Stimulated activated naive CD8-positive, alpha-beta T cell treated with anti-CD3 and anti-CD28 coated beads, Interleukin-15, Interleukin-2, amounts not matched to agents 100 ng/mL and 50 ng/mL, for 24 hours (primary cell): Measurements from ENCODE around the gene ARMH1.

Experiments used
- H3K27ac Mint-ChIP-seq: one replicate; pipeline ENCODE4 v1.8.0; 2021; ENCODE audit warnings: mild to moderate bottlenecking, mixed read lengths
- H3K27me3 Mint-ChIP-seq: one replicate; pipeline ENCODE4 v1.8.0; 2021; ENCODE audit warnings: mixed read lengths
- H3K36me3 Mint-ChIP-seq: one replicate; pipeline ENCODE4 v1.8.0; 2021; ENCODE audit warnings: low read depth, mixed read lengths
- H3K4me1 Mint-ChIP-seq: one replicate; pipeline ENCODE4 v1.8.0; 2021; ENCODE audit warnings: low read depth, mixed read lengths
- H3K4me3 Mint-ChIP-seq: one replicate; pipeline ENCODE4 v1.8.0; 2021; ENCODE audit warnings: mild to moderate bottlenecking, mixed read lengths
- H3K9me3 Mint-ChIP-seq: one replicate; pipeline ENCODE4 v1.8.0; 2021; ENCODE audit warnings: mixed read lengths

The ARMH1 gene

DNA sequence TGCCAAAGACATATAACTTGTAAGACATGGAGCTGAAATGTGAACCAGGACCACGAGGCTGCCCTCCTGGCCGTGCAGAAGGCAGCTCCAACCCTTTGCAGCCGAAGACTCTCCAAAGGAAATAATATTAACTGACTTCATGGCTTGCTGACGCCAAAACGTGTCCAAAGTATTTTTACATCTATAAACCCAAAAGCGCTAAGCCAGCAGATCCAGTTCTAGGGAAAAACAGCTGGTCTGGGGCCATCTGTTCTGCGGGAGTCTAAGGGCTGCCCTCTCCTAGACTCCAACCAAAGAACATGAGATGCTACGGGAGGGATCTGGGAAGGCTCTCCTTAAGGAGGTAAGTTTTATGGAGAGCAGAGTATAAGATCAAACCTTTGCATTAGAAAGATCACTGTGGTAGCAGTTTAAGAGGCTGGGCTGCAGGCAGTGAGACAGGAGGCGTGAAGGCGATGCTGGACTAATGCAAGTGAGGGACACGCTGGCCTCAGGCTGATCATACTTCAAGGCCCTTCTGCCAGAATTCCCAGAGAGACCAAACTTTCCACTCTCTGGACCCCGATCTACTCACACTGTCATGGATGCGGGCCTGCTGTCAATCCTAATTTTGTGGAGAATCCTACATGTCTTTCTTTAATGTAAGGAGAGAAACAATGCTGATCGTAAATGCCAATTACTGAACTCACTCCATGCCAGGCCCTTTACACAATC, 1.4 kb upstream of the ARMH1 start:
- Mint-ChIP-seq H3K4me3 (peak overlapping the region; percentile 84), H3K36me3 (no peaks in the 10 kb centered on the region), H3K27me3 (no peaks in the 10 kb centered on the region), H3K4me1 (peaks cover 29% of the 10 kb centered on the region), H3K27ac (no peak overlapping the region), H3K9me3 (no peaks in the 10 kb centered on the region)

DNA sequence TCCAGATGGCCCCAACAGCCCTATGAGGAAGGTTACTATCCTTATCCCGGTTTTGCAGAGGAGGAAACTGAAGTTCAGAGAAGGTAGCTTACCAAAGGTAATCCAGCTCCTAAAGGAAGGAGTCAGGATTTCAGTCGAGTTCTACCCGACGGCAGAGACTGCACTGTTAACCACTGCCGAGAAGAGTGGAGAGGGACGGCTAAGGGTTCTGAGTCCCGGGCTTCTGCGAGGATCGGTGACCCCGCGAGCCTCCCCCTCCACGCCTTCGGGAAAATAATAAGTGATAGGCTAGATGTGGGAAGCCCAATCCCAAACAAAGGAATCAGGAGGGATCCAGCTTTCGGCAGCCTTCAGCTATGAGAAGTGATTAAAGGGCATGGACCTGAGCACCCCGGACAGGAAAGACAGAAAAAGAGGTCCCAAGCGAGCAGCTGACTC, 820 bp upstream of the ARMH1 start:
- no peaks in the 10 kb centered on the region for H3K27me3 Mint-ChIP-seq
- peaks cover 29% of the 10 kb centered on the region for H3K4me1 Mint-ChIP-seq
- H3K36me3 Mint-ChIP-seq, result no peaks in the 10 kb centered on the region
- H3K4me3 Mint-ChIP-seq, result peak overlapping the region; percentile 84
- H3K27ac Mint-ChIP-seq, result peak overlapping the region; percentile 18
- H3K9me3 Mint-ChIP-seq, result no peaks in the 10 kb centered on the region

DNA sequence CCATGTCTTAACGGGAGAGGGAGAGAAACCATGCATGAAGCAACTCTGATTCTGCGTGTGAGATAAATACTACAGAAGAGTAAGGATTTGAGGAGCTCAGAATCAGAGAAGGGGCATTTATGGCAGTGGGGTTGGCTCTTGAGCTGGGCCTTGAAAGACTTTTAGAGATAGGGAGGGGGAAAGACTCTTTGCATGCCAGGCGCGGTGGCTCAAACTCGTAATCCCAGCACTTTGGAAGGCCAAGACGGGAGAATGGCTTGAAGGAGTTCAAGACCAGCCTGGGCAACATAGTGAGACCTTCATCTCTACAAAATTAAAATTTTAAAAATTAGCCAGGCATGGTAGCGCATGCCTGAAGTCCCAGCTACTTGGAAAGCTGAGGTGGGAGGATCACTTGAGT, 672 bp downstream of the ARMH1 start:
- H3K9me3 Mint-ChIP-seq, result no peaks in the 10 kb centered on the region
- H3K36me3 Mint-ChIP-seq, result no peaks in the 10 kb centered on the region
- no peaks in the 10 kb centered on the region for H3K27me3 Mint-ChIP-seq
- peak overlapping the region; percentile 84 for H3K4me3 Mint-ChIP-seq
- H3K27ac Mint-ChIP-seq, result no peak overlapping the region
- peaks cover 29% of the 10 kb centered on the region for H3K4me1 Mint-ChIP-seq

DNA sequence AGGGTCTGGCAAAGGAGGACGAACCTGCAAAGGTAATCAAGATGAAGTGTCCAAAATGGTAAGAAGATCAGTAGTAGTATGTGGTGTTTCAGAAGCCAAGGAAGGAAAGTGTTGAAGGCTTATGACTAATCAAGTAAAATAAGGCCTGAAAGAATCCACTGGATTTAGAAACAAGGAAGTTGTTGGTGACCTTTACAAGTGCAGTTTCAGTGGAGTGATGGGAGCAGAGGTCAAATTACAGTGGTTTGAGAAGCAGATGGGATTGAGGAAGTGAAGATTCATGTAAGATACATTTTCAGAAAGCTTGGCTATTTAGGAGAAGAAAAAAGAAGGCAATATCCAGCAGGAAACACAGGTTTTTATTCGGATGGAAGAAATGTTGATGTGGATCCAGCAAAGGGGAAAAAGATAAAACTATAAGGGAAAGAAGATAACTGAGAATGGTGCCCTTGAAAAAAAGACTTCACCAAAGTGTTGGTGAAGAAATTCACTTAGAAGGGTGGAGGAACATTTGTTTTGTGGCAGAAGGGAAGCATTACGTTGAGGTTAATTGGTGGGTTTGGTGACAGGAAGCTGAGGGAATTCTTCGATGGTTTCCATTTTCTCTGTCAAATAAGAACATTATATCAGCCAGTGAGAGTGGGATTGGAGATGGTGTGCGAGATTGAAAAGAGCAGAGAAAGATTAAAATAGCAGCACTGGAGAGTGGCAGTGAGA, 2.1 kb downstream of the ARMH1 start:
- Mint-ChIP-seq H3K4me1 (peaks cover 29% of the 10 kb centered on the region), H3K36me3 (no peaks in the 10 kb centered on the region), H3K4me3 (no peak overlapping the region), H3K27ac (no peak overlapping the region), H3K27me3 (no peaks in the 10 kb centered on the region), H3K9me3 (no peaks in the 10 kb centered on the region)

DNA sequence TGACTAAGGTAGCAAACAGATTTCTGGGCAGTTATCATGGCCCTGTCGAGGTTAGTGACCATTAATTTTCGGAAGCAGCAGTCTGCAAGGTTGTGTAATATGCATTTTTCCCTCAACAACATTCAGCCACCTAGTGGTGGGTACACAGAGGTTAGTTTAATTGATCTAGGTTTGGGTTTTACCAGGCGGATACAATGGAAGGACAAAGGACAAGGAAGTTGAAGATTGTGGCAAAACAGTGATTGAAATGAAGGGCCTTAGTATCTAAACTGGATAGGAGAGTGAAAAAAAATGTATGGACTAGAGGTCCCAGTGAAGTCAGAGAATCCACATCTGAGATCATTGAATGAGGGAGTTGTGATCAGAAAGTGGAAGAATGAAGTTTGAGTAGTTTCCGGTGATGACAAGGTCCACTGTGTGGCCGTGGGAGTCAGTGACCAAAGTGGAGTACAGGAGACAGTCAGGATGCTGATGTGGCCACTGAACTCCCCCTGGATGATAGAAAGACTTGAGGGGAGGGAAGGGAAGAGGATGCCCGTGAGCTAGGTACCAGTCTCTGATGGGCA, 2.8 kb downstream of the ARMH1 start:
- Mint-ChIP-seq H3K4me1 (peaks cover 24% of the 10 kb centered on the region), H3K27ac (no peak overlapping the region), H3K9me3 (no peaks in the 10 kb centered on the region), H3K4me3 (no peak overlapping the region), H3K27me3 (no peaks in the 10 kb centered on the region), H3K36me3 (no peaks in the 10 kb centered on the region)

- H3K36me3 Mint-ChIP-seq, result no peaks in the 10 kb centered on the region
- no peak overlapping the region for H3K27ac Mint-ChIP-seq
- no peaks in the 10 kb centered on the region for H3K27me3 Mint-ChIP-seq
- H3K4me3 Mint-ChIP-seq, result no peak overlapping the region
- peaks cover 15% of the 10 kb centered on the region for H3K4me1 Mint-ChIP-seq
- no peaks in the 10 kb centered on the region for H3K9me3 Mint-ChIP-seq
Measured at GRCh38 chr1:44678120-44678519, 3.6 kb downstream of the ARMH1 start.

GRCh38 chr1:44678626-44679025, 4.1 kb downstream of the ARMH1 start:
- Mint-ChIP-seq H3K27me3 (no peaks in the 10 kb centered on the region), H3K9me3 (no peaks in the 10 kb centered on the region), H3K4me3 (no peak overlapping the region), H3K27ac (no peak overlapping the region), H3K36me3 (no peaks in the 10 kb centered on the region), H3K4me1 (peaks cover 10% of the 10 kb centered on the region)

- no peaks in the 10 kb centered on the region for H3K9me3 Mint-ChIP-seq
- H3K4me1 Mint-ChIP-seq, result peaks cover 7% of the 10 kb centered on the region
- no peak overlapping the region for H3K4me3 Mint-ChIP-seq
- H3K27ac Mint-ChIP-seq, result no peak overlapping the region
- no peaks in the 10 kb centered on the region for H3K27me3 Mint-ChIP-seq
- no peaks in the 10 kb centered on the region for H3K36me3 Mint-ChIP-seq
Measured at GRCh38 chr1:44679468-44679867, 5.0 kb downstream of the ARMH1 start.

GRCh38 chr1:44681905-44682882, 7.7 kb downstream of the ARMH1 start:
- Mint-ChIP-seq H3K36me3 (no peaks in the 10 kb centered on the region), H3K9me3 (no peaks in the 10 kb centered on the region), H3K27ac (no peak overlapping the region), H3K27me3 (no peaks in the 10 kb centered on the region), H3K4me3 (no peak overlapping the region), H3K4me1 (no peaks in the 10 kb centered on the region)

GRCh38 chr1:44682883-44683265, 8.4 kb downstream of the ARMH1 start:
- Mint-ChIP-seq H3K4me1 (no peaks in the 10 kb centered on the region), H3K9me3 (no peaks in the 10 kb centered on the region), H3K36me3 (no peaks in the 10 kb centered on the region), H3K27me3 (no peaks in the 10 kb centered on the region), H3K27ac (no peak overlapping the region), H3K4me3 (no peak overlapping the region)

DNA sequence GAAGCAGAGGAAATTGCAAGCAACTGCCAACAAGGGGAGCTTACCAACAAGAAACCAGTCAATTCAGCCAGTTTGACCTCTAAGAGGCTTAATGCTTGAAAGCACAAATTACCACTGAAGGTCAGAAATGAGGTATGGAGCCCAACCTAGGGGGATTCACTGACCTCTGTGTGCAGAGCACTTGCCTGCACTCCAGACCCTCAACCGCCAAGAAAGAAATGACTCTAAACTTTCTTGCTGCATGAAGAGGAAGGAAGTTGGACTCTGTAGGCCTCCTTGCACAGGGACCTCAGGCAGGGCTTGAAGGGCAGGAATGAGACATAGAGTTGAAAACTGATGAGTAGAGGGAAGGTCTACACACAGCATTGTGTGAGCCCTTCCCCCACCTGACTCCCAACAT, 10.0 kb downstream of the ARMH1 start:
- H3K4me3 Mint-ChIP-seq, result no peak overlapping the region
- no peaks in the 10 kb centered on the region for H3K9me3 Mint-ChIP-seq
- no peak overlapping the region for H3K27ac Mint-ChIP-seq
- no peaks in the 10 kb centered on the region for H3K4me1 Mint-ChIP-seq
- no peaks in the 10 kb centered on the region for H3K27me3 Mint-ChIP-seq
- H3K36me3 Mint-ChIP-seq, result no peaks in the 10 kb centered on the region

GRCh38 chr1:44685218-44685617, 10.7 kb downstream of the ARMH1 start:
- Mint-ChIP-seq H3K4me1 (no peaks in the 10 kb centered on the region), H3K9me3 (no peaks in the 10 kb centered on the region), H3K27ac (no peak overlapping the region), H3K27me3 (no peaks in the 10 kb centered on the region), H3K4me3 (no peak overlapping the region), H3K36me3 (no peaks in the 10 kb centered on the region)

- Mint-ChIP-seq H3K27me3 (no peaks in the 10 kb centered on the region), H3K27ac (no peak overlapping the region), H3K4me3 (no peak overlapping the region), H3K9me3 (no peaks in the 10 kb centered on the region), H3K4me1 (no peaks in the 10 kb centered on the region), H3K36me3 (no peaks in the 10 kb centered on the region)
Measured at GRCh38 chr1:44685881-44686280, 11.4 kb downstream of the ARMH1 start.

DNA sequence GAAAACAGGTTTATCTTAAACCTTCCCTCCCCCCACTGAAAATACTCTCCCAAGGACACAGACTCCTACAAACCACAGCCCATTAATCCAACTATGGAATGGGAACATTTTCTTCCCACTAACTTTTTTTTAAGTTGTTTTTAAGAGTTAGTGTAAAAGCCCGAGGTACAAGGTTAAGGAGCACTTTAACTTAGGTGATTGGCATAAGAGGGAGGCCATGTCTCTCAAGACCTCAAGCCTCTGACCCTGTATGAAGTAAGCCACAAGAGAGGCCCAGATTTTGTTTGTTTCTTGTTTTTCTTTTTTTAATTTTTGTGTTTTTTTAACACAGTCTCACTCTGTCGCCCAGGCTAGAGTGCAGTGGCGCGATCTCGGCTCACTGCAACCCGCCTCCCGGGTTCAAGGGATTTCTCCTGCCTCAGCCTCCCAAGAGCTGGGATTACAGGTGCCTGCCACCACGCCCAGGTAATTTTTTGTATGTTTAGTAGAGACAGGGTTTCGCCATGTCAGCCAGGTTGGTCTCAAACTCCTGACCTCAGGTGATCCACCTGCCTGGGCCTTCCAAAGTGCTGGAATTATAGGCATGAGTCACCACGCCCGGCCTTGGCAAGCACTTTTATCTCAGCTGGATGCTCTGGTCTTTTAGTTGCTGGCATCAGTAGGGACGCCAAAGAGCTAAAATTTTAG, 14.4 kb downstream of the ARMH1 start:
- Mint-ChIP-seq H3K4me3 (no peak overlapping the region), H3K9me3 (no peaks in the 10 kb centered on the region), H3K27me3 (peaks cover 5% of the 10 kb centered on the region), H3K36me3 (no peaks in the 10 kb centered on the region), H3K27ac (no peak overlapping the region), H3K4me1 (peaks cover 20% of the 10 kb centered on the region)
